GM21825 (cell line): Measurements from ENCODE around the gene ENOX2.

ENCODE experiments used
- ATAC-seq: cut with Tn5 transposase; IDR thresholded peaks from one replicate; pipeline ENCODE4 v1.9.1; 2021; ENCODE audit warnings: mild to moderate bottlenecking, moderate library complexity; ENCODE audit not compliant: unreplicated experiment

The ENOX2 gene

DNA sequence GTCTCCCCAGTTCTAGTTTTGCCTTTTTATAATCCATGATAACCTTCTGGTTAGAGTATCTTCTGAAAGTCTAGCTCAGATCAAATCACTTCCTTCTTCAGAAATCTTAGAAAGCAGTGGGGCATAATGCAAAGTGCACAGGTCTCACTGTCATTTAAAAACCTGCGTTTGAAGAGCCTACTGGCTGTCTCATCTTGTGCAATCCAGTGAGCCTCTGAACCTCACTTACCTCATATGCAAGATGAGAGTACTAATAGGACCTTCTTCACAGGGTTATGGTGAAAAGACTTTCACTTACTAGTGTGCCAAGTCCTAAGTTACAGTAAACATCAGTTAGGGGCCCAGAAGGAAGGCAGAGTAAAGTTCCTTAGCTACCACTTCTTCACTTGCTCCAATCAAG lies 131.4 kb downstream of the ENOX2 start:
- no peak for ATAC-seq

DNA sequence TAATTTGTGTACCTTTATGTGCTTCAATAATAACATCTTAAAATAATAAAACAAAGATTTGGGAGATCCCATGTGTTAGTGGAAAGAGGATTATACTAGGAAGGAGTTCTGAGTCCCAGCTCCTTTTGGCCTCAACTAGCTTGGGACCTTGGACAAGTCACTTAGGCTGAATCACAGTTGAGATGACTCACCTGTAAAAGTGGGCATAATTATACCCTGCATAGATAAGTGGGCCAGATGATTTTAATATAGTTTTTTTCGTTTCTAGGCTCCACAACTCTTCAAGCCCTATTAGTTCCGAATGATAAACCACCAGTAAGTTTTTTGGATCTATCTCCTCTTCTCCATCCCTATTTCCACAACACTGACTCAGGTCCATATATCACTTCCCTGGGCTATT lies 131.8 kb downstream of the ENOX2 start:
- ATAC-seq, result no peak

- ATAC-seq, result no peak
Measured at GRCh38 chrX:130770615-130771014, 132.4 kb downstream of the ENOX2 start.

DNA sequence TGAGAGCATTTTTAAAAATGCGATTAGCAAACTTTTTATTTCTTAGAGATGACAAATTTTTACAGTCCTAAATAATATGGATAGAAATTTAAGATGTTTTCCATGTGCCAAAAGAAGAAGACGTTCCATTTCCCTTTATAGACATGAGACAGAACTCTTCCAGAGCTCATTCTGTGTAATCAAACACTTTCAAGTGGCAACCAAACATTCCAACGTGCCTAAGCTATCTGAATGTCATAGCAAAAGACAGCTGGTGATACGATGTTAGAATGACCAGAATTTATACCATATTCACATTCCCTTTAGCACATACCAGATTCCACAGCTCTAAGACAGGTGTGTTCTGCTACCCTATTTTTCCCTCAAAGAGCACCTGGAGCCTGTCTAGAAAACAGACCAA lies 133.2 kb downstream of the ENOX2 start:
- no peak for ATAC-seq

- ATAC-seq, result no peak
Measured at GRCh38 chrX:130758072-130758471, 144.9 kb downstream of the ENOX2 start.

GRCh38 chrX:130756233-130756632 lies 146.8 kb downstream of the ENOX2 start:
- ATAC-seq, result no peak

GRCh38 chrX:130754353-130754752 lies 148.7 kb downstream of the ENOX2 start:
- ATAC-seq, result no peak

- no peak for ATAC-seq
Measured at GRCh38 chrX:130746709-130747342, 156.2 kb downstream of the ENOX2 start.

DNA sequence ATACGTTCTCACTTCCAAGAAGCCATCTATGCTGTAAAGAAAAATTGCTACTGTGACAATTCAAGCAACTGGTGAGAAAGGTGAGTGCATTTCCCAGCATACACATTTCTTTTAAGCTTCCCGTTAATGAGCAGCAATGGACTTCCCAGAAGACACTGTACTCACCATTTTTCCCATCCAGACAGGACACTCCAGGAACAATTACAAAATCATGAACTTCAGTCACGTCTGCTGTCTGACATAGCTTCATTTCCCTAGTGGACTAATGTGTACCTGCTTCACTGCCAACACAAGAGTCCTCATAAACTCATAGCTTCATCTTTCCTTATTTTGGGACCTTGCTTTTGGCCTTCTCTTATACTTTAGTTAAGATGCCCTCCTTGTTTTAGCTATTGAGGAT lies 156.9 kb downstream of the ENOX2 start:
- no peak for ATAC-seq

GRCh38 chrX:130741584-130741983 lies 161.4 kb downstream of the ENOX2 start:
- no peak for ATAC-seq

DNA sequence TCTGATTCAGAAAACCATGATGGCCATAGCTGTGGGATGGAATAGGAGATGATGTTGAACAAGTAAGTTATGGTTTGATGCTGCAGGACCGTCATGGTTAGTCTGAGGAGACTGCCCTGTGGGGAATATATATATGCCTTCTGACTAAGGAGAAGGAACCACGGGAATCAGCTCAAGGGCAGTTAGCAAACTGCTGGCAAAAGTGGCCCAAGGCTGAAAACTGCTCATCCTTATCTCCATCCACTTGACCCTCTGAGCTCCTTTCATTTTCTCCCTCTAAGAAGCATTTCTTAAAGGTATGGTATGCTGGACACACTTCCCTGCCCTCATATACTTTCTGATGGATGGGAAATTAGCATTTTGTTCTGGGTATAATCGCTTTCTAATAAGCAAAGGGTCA lies 161.9 kb downstream of the ENOX2 start:
- no peak for ATAC-seq

DNA sequence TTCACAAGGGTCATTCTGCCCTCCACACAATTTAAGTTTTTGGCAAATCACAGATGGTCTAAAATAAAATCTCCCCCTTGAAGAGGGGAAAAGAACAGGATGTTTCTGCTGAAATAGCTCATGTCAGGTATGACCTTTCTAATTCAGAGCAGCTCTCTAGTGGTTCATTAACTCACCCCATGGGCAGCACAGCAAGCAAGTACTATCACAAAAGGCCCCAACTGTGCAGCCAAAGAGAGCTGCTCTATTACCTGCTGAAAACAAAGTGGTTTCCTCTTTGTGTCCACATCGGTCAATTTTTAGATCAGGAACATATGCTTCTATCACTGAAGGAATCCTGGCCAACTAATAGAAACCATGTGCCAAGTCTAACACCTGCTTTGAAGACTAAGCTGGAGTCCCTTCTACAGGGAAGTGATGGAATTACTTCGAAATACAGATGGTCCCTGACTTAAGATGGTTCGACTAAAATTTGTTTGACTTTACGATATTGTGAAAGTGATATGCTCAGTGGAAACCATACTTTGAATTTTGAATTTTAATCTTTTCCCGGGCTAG lies 164.3 kb downstream of the ENOX2 start:
- no peak for ATAC-seq

- no peak for ATAC-seq
Measured at GRCh38 chrX:130734713-130735112, 168.3 kb downstream of the ENOX2 start.

DNA sequence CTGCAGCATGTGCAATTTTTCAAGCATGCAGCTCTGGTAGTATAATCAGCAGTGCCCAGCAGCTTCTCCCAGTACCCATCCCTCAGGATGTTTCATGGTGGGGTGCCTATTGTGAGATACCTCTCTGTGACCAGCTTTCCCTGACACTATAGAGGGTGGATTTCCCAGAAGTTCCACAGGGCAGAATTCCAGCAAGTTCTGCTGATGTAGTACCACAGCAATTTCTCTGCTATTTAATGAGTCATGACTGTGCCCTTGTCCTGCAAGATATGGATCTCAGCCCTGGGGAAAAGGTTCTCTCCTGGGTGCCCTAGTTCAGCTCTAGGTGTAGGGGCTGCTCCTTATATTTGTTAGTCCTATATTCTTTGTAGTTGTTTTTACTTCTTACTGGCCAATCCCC lies 174.8 kb downstream of the ENOX2 start:
- ATAC-seq, result no peak

GRCh38 chrX:130726661-130727060 lies 176.3 kb downstream of the ENOX2 start:
- ATAC-seq, result no peak

- ATAC-seq, result no peak
Measured at GRCh38 chrX:130725519-130725918, 177.5 kb downstream of the ENOX2 start.

DNA sequence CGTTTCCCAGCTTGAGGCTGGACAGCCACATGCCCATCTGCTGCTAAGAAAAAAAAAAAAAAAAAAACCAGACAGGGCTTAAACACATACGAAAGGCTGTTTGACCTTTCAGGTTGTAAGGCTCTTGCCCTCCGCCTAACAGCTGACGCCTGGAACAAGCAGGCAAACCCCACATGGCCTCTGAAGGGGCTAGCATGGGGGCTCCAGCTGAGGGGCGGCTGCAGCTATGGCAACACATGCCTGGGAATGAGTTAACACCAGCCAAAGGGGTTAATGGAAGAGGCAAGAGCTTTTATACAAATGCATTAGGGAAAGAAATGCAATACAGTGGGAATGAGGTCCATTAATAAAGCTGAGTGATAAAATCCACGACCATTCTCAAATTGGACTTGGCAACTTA lies 183.6 kb downstream of the ENOX2 start:
- ATAC-seq, result no peak

GRCh38 chrX:130718137-130718536 lies 184.9 kb downstream of the ENOX2 start:
- no peak for ATAC-seq

DNA sequence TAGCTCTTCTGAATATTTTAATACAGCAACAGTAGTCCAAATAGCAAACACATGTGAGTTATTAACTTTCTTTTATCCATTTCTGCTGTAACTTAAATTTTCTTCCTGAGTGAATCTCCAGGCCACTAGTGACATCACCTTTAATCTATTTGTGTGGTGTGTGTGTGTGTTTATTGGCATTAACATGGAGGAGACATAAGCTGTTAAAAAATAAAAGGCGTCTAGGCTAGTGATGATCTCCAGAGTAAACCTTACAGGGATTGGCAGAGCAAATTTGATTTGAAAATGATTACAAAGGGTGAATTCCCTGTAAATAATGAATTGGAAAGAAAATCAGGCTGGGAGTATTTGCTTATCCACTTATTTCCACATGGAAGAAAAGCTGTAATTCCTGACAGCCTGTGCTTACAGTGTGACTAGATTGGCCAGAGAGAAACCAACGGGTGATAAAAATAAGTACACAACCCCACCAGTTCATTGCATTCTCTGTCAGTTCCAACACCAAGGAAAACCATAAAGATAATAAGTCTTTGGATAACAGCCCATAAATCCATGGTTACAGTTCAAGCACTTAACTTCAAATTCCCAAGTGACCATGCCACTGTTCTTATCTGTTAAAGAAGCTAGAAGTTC lies 186.1 kb downstream of the ENOX2 start:
- no peak for ATAC-seq

DNA sequence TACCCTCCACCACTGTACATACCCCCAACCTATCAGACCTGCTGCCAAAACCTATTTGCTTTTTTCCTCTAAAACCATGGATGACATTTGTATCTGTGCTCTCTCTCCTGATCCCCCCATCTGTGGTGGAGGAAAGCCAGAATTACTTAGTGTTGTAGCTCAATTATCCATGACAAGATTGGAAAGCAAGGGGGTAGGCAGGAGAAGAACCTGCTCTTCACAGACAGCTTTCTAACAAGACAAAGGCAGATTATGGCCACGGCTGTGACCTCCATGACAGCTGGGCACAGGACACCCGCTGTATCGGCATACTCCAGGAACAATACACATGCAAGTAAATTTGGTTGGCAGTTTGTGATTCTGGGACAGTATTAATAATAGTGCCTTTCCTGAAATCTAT lies 186.7 kb downstream of the ENOX2 start:
- ATAC-seq, result no peak

- no peak for ATAC-seq
Measured at GRCh38 chrX:130715299-130715698, 187.7 kb downstream of the ENOX2 start.

GRCh38 chrX:130714665-130715064 lies 188.3 kb downstream of the ENOX2 start:
- no peak for ATAC-seq

- no peak for ATAC-seq
Measured at GRCh38 chrX:130714135-130714534, 188.9 kb downstream of the ENOX2 start.
